ENCODE results near the gene CD2. TPM values are rescaled to one million over a fixed set of nuclear protein-coding genes. Genes with fewer than 3 reads are reported as not detected.

Gene CD2
- total and polyA plus RNA-seq, 2 of the 8 experiments (the other 6 are each of a cell fraction or from before 2014, with no cell fraction given) = not detected

- Histone ChIP-seq H2AK5ac (ENCODE audit: low read depth, low read length) (no peak overlapping the region), H3K27me3 (replicated peaks in 1 of 4; ENCODE audit: control insufficient read depth in 3 of 4, extremely low read depth in 1 of 4, insufficient read depth in 3 of 4, low read length in 3 of 4) (no peaks in the 10 kb centered on the region), H2BK120ac (replicated peaks; ENCODE audit: low read depth, low read length) (no peak overlapping the region), H3K4me3 (ENCODE audit: extremely low read depth in 1 of 4, insufficient read depth in 2 of 4, low read depth in 3 of 4, low read length in 4 of 4) (no peak overlapping the region), H3K23ac (ENCODE audit: insufficient read length) (no peak overlapping the region), H3K4me1 (replicated peaks in 1 of 4; ENCODE audit: control insufficient read depth in 3 of 4, insufficient read depth in 4 of 4, low read length in 3 of 4) (no peaks in the 10 kb centered on the region), H3K79me2 (ENCODE audit: control insufficient read depth in 1 of 2, insufficient read depth in 2 of 2, low read length in 2 of 2) (no peaks in the 10 kb centered on the region), H3K18ac (ENCODE audit: extremely low read depth, low read length) (no peak overlapping the region), H3K79me1 (ENCODE audit: low read depth, low read length) (no peaks in the 10 kb centered on the region), H3K14ac (ENCODE audit: insufficient read length) (no peak overlapping the region), H2AFZ (ENCODE audit: low read length) (peak overlapping the region; percentile 59; the same call in 1 of the 2 replicates), H2BK20ac (ENCODE audit: low read length) (no peak overlapping the region), H4K91ac (replicated peaks; ENCODE audit: insufficient read length, low read length) (no peak overlapping the region), H3K56ac (replicated peaks; ENCODE audit: insufficient read length, low read depth, low read length) (no peak overlapping the region), H4K5ac (ENCODE audit: insufficient read length, low read depth, low read length) (no peak overlapping the region), H2BK5ac (ENCODE audit: low read depth, low read length) (no peak overlapping the region), H3K23me2 (ENCODE audit: low read depth, low read length) (no peaks in the 10 kb centered on the region), H3K36me3 (ENCODE audit: control insufficient read depth in 2 of 4, insufficient read depth in 4 of 4, low read length in 3 of 4) (no peaks in the 10 kb centered on the region), H3K27ac (ENCODE audit: low read depth, low read length) (no peak overlapping the region), H3K9ac (replicated peaks in 1 of 4; ENCODE audit: extremely low read depth in 1 of 4, low read depth in 3 of 4, low read length in 3 of 4) (no peak overlapping the region), H2BK15ac (ENCODE audit: low read length) (no peak overlapping the region), H4K20me1 (replicated peaks in 1 of 2; ENCODE audit: control insufficient read depth in 1 of 2, insufficient read depth in 2 of 2, low read length in 2 of 2) (no peaks in the 10 kb centered on the region), H4K8ac (ENCODE audit: extremely low read depth, insufficient read depth, low read length) (no peak overlapping the region), H3K4ac (replicated peaks; ENCODE audit: insufficient read length, low read depth, low read length) (no peak overlapping the region), H3K9me3 (ENCODE audit: insufficient read depth in 2 of 2, low read depth in 1 of 2, low read length in 1 of 2) (no peaks in the 10 kb centered on the region), H2BK12ac (ENCODE audit: low read depth, low read length) (no peak overlapping the region), H3K4me2 (ENCODE audit: insufficient read depth in 1 of 2, low read depth in 2 of 2, low read length in 2 of 2) (no peak overlapping the region)
- FAIRE-seq (no peak), DNase-seq (ENCODE audit: low read depth in 1 of 2, low spot score in 2 of 2) (peak in 1 of 2 experiments; percentile 26)
- ChIA-PET POLR2A (ENCODE audit: partially characterized antibody) (no interaction called here), CTCF (ENCODE audit: partially characterized antibody) (interaction anchor here (0.7 to 3.0 kb wide), 7 partner anchors 9 to 95 kb away, joined by 3 to 17 read pairs (median 3); no protein-coding TSS in a partner anchor)
- WGBS, 2 experiments (ENCODE audit: extremely low coverage in 1 of 2, insufficient coverage in 1 of 2, insufficient read length in 1 of 2, insufficient replicate concordance in 2 of 2, low coverage in 1 of 2, low lambda C conversion rate in 2 of 2, missing lambda C conversion rate in 1 of 2) = 88% methylated on average over 4 of the region's 4 CpGs; no CpG with 5 or more reads in 1 of the 2 experiments
- TF ChIP-seq HDAC6 (IDR thresholded peaks at IDR 0.05; ENCODE audit: low read depth, low read length) (no peak), CBX5 (IDR thresholded peaks at IDR 0.05; ENCODE audit: low read depth, low read length) (no peak), EGR1 (IDR thresholded peaks at IDR 0.05; ENCODE audit: borderline replicate concordance, low read depth, low read length) (no peak), ZNF274 (IDR thresholded peaks at IDR 0.05; ENCODE audit: borderline replicate concordance, extremely low read depth, low read length) (no peak), TEAD4 (IDR thresholded peaks at IDR 0.05; ENCODE audit: low read depth, low read length) (no peak), ATF3 (IDR thresholded peaks at IDR 0.05; ENCODE audit: insufficient read depth, low read depth, low read length) (no peak), HDAC2 (IDR thresholded peaks at IDR 0.05; ENCODE audit: borderline replicate concordance in 1 of 2, low read depth in 2 of 2, low read length in 2 of 2) (no peak), TAF1 (IDR thresholded peaks at IDR 0.05; ENCODE audit: low read depth, low read length) (no peak), SP1 (IDR thresholded peaks at IDR 0.05; ENCODE audit: low read depth, low read length) (no peak), SIN3A (conservative IDR thresholded peaks at IDR 0.05 in 1 of 2, IDR thresholded peaks at IDR 0.05 in 1 of 2; ENCODE audit: low read depth in 1 of 2, low read length in 2 of 2) (no peak), EP300 (IDR thresholded peaks at IDR 0.05; ENCODE audit: borderline replicate concordance in 1 of 2, low read depth in 2 of 2, low read length in 2 of 2) (no peak), CEBPB (IDR thresholded peaks at IDR 0.05; ENCODE audit: low read depth, low read length) (no peak), POLR2A (IDR thresholded peaks at IDR 0.05; ENCODE audit: control extremely low read depth in 1 of 2, low read depth in 2 of 2, low read length in 2 of 2) (no peak), EZH2 (IDR thresholded peaks at IDR 0.05; ENCODE audit: low read depth, low read length, severe bottlenecking) (no peak)
These were observed 30.8 kb downstream of the CD2 start for GRCh38 chr1:116785006-116785405.

All from H1 (cell line).